NCI-H187 (cell line): ENCODE measurements around the gene CAMTA1.
"Not testable (repeated sequence)": the region's sequence is repeated elsewhere in the genome, so short reads cannot be mapped to it uniquely, and the experiment has no call there.

Experiments
- DNase-seq, 2 experiments: peaks; one replicate each; lab custom pipeline; 2025; lab: John Stamatoyannopoulos, UW

The CAMTA1 gene

GRCh38 chr1:7695497-7696117, 910.4 kb downstream of the CAMTA1 start:
- DNase-seq: no peak

- no peak for DNase-seq
Observed at GRCh38 chr1:7698641-7699040, 913.4 kb downstream of the CAMTA1 start.

- DNase-seq: peak in 1 of 2 experiments; percentile 5
Observed at GRCh38 chr1:7702365-7702764, 917.1 kb downstream of the CAMTA1 start.

- DNase-seq: no peak
Observed at GRCh38 chr1:7703321-7704213, 918.3 kb downstream of the CAMTA1 start.

GRCh38 chr1:7704214-7705047, 919.2 kb downstream of the CAMTA1 start:
- DNase-seq: peak; percentile 36 to 92

- no peak for DNase-seq
Observed at GRCh38 chr1:7705048-7705907, 920.0 kb downstream of the CAMTA1 start.

- DNase-seq: no peak
Observed at GRCh38 chr1:7705908-7706216, 920.6 kb downstream of the CAMTA1 start.

- DNase-seq: no peak
Observed at GRCh38 chr1:7707527-7707926, 922.3 kb downstream of the CAMTA1 start.

GRCh38 chr1:7708065-7708464, 922.8 kb downstream of the CAMTA1 start:
- not testable (repeated sequence) for DNase-seq

- DNase-seq: no peak
Observed at GRCh38 chr1:7710859-7711258, 925.6 kb downstream of the CAMTA1 start.

- DNase-seq: no peak
Observed at GRCh38 chr1:7712731-7713323, 927.6 kb downstream of the CAMTA1 start.

GRCh38 chr1:7716506-7716905, 931.3 kb downstream of the CAMTA1 start:
- no peak for DNase-seq

GRCh38 chr1:7717748-7718368, 932.6 kb downstream of the CAMTA1 start:
- DNase-seq: no peak

- no peak for DNase-seq
Observed at GRCh38 chr1:7719468-7720094, 934.3 kb downstream of the CAMTA1 start.

- DNase-seq: no peak
Observed at GRCh38 chr1:7721940-7722669, 936.9 kb downstream of the CAMTA1 start.

GRCh38 chr1:7722670-7723012, 937.4 kb downstream of the CAMTA1 start:
- no peak for DNase-seq

- DNase-seq: no peak
Observed at GRCh38 chr1:7726623-7727022, 941.4 kb downstream of the CAMTA1 start.

- DNase-seq: no peak
Observed at GRCh38 chr1:7727809-7728471, 942.7 kb downstream of the CAMTA1 start.

GRCh38 chr1:7729761-7730160, 944.5 kb downstream of the CAMTA1 start:
- DNase-seq: no peak
